ENCODE data around the gene MRPS18A. TPM values are rescaled to one million over a fixed set of nuclear protein-coding genes. Genes with fewer than 3 reads are reported as not detected.
A peak's percentile ranks its signal among the peaks of the same experiment; 100 is the strongest.

The MRPS18A gene
- total and polyA plus RNA-seq, 2 of the 13 experiments (the other 11 are each of a cell fraction or from before 2014, with no cell fraction given), result 87.8 to 89.1 TPM

- TF ChIP-seq, protein P1, sequence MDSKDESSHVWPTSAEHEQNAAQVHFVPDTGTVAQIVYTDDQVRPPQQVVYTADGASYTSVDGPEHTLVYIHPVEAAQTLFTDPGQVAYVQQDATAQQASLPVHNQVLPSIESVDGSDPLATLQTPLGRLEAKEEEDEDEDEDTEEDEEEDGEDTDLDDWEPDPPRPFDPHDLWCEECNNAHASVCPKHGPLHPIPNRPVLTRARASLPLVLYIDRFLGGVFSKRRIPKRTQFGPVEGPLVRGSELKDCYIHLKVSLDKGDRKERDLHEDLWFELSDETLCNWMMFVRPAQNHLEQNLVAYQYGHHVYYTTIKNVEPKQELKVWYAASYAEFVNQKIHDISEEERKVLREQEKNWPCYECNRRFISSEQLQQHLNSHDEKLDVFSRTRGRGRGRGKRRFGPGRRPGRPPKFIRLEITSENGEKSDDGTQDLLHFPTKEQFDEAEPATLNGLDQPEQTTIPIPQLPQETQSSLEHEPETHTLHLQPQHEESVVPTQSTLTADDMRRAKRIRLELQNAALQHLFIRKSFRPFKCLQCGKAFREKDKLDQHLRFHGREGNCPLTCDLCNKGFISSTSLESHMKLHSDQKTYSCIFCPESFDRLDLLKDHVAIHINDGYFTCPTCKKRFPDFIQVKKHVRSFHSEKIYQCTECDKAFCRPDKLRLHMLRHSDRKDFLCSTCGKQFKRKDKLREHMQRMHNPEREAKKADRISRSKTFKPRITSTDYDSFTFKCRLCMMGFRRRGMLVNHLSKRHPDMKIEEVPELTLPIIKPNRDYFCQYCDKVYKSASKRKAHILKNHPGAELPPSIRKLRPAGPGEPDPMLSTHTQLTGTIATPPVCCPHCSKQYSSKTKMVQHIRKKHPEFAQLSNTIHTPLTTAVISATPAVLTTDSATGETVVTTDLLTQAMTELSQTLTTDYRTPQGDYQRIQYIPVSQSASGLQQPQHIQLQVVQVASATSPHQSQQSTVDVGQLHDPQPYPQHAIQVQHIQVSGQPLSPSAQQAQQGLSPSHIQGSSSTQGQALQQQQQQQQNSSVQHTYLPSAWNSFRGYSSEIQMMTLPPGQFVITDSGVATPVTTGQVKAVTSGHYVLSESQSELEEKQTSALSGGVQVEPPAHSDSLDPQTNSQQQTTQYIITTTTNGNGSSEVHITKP (CRISPR knock-in tag; IDR thresholded peaks at IDR 0.05; ENCODE audit: low read depth), result peak; percentile 34; the same call in 1 of the 2 replicates
- TF ChIP-seq SIN3A (IDR thresholded peaks at IDR 0.05; ENCODE audit: borderline replicate concordance, low read depth, low read length), result peak; percentile 95
- no peak for TF ChIP-seq PLRG1 (conservative IDR thresholded peaks at IDR 0.05)
- TF ChIP-seq PHF21A (CRISPR knock-in tag; IDR thresholded peaks at IDR 0.05), result peak; percentile 98
- TF ChIP-seq, protein P2, sequence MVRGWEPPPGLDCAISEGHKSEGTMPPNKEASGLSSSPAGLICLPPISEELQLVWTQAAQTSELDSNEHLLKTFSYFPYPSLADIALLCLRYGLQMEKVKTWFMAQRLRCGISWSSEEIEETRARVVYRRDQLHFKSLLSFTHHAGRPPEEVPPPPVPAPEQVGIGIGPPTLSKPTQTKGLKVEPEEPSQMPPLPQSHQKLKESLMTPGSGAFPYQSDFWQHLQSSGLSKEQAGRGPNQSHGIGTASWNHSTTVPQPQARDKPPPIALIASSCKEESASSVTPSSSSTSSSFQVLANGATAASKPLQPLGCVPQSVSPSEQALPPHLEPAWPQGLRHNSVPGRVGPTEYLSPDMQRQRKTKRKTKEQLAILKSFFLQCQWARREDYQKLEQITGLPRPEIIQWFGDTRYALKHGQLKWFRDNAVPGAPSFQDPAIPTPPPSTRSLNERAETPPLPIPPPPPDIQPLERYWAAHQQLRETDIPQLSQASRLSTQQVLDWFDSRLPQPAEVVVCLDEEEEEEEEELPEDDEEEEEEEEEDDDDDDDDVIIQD (CRISPR knock-in tag; IDR thresholded peaks at IDR 0.05; ENCODE audit: low read depth), result peak; percentile 68; the same call in 1 of the 2 replicates
- peak; percentile 61; the same call in 1 of the 2 replicates for TF ChIP-seq ZHX2 (IDR thresholded peaks at IDR 0.05; ENCODE audit: low read depth)
- TF ChIP-seq ZHX2 (CRISPR knock-in tag; IDR thresholded peaks at IDR 0.05; ENCODE audit: borderline replicate concordance), result peak; percentile 77; the same call in 1 of the 2 replicates
- TF ChIP-seq, protein P3, sequence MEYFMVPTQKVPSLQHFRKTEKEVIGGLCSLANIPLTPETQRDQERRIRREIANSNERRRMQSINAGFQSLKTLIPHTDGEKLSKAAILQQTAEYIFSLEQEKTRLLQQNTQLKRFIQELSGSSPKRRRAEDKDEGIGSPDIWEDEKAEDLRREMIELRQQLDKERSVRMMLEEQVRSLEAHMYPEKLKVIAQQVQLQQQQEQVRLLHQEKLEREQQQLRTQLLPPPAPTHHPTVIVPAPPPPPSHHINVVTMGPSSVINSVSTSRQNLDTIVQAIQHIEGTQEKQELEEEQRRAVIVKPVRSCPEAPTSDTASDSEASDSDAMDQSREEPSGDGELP (IDR thresholded peaks at IDR 0.05; ENCODE audit: borderline replicate concordance, low read depth), result peak; percentile 46; the same call in 1 of the 2 replicates
- TF ChIP-seq, protein P4, sequence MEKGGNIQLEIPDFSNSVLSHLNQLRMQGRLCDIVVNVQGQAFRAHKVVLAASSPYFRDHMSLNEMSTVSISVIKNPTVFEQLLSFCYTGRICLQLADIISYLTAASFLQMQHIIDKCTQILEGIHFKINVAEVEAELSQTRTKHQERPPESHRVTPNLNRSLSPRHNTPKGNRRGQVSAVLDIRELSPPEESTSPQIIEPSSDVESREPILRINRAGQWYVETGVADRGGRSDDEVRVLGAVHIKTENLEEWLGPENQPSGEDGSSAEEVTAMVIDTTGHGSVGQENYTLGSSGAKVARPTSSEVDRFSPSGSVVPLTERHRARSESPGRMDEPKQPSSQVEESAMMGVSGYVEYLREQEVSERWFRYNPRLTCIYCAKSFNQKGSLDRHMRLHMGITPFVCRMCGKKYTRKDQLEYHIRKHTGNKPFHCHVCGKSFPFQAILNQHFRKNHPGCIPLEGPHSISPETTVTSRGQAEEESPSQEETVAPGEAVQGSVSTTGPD (CRISPR knock-in tag; IDR thresholded peaks at IDR 0.05), result peak; percentile 86; the same call in 1 of the 2 replicates
- TF ChIP-seq SMARCE1 (IDR thresholded peaks at IDR 0.05; ENCODE audit: borderline replicate concordance), result no peak
- TF ChIP-seq ZFX (CRISPR knock-in tag; IDR thresholded peaks at IDR 0.05; ENCODE audit: low read depth), result peak; percentile 79
- TF ChIP-seq ZC3H4 (CRISPR knock-in tag; IDR thresholded peaks at IDR 0.05; ENCODE audit: borderline replicate concordance), result peak; percentile 64; the same call in 1 of the 2 replicates
These were observed 51.9 kb downstream of the MRPS18A start, which contains the start of gene MAD2L1BP (continued) for GRCh38 chr6:43635387-43636307.

All from HepG2 (cell line).